22Rv1 (cell line): Measurements from ENCODE around the gene CCDC150.

Experiments
- H3K27ac ChIP-seq: fragments of 450-650 bp; 2 replicates; pipeline ENCODE4 v1.5.1; 2017
- ZFX ChIP-seq: fragments of 450-650 bp; IDR thresholded peaks from 2 replicates; pipeline ENCODE4 v1.6.1; 2017; ENCODE audit warnings: antibody characterized with exemption, borderline replicate concordance
- TF ChIP-seq, protein P1 (sequence below): fragments of 450-650 bp; IDR thresholded peaks from 2 replicates; pipeline ENCODE4 v1.5.1; 2017; ENCODE audit warnings: mild to moderate bottlenecking

Gene CCDC150

DNA sequence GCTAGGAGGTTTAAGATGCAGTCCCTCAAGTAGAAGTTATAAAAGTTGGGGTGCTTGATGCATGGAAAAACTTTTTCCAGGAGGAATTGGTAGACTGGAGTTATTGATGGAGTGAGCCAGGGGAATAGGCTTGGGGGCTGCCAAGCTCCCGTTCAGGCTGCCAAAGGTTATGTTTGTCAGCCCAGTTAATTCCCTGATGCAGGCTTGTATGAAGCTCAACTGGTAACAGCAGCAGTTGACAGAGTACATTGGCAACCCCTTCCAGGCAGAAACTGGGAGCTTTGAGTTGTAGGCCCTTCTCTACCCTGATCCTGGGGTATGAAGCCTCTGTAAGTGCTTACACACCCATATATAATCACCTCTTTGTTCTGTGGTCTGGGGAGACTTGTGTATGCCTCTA lies 16.2 kb downstream of the CCDC150 start:
- TF ChIP-seq ZFX: no peak
- TF ChIP-seq, protein P1, sequence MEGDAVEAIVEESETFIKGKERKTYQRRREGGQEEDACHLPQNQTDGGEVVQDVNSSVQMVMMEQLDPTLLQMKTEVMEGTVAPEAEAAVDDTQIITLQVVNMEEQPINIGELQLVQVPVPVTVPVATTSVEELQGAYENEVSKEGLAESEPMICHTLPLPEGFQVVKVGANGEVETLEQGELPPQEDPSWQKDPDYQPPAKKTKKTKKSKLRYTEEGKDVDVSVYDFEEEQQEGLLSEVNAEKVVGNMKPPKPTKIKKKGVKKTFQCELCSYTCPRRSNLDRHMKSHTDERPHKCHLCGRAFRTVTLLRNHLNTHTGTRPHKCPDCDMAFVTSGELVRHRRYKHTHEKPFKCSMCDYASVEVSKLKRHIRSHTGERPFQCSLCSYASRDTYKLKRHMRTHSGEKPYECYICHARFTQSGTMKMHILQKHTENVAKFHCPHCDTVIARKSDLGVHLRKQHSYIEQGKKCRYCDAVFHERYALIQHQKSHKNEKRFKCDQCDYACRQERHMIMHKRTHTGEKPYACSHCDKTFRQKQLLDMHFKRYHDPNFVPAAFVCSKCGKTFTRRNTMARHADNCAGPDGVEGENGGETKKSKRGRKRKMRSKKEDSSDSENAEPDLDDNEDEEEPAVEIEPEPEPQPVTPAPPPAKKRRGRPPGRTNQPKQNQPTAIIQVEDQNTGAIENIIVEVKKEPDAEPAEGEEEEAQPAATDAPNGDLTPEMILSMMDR: no peak
- no peak overlapping the region for H3K27ac ChIP-seq

DNA sequence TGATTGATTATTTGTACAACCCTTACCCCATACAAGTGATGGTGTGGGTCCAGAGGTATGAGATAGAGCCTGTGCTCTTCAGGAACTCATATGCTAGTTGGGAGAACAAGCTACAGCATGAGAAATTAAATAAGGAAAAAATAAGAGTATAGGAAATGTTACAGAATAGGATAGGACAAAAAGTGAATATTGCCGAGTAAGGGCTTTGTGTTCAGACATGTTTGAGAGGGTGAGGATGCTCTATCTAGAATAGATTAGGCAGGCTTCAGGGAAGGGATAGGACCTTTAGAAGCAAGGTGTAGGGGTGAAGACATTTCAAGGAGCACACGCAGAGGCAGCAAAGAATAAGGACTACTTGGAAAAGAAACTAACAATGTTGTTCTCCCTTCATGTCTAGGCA lies 17.8 kb downstream of the CCDC150 start:
- H3K27ac ChIP-seq: no peak overlapping the region
- no peak for TF ChIP-seq ZFX
- TF ChIP-seq, protein P1: no peak

DNA sequence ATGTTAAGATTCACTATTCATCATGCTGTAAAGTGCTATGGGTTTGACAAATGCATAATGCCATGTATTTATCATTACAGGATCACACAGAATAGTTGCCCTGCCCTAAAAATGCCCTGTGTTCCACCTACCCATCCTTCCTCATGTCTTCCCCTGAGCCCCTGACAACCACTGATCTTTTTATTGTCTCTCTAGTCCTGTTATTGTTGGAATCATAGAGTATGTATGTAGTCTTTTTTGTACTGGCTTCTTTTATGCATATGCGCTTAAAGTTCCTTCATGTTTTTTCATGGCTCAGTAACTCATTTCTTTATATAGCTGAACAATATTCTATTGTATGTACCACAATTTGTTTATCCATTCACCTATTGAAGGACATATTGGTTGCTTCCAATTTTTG lies 20.3 kb downstream of the CCDC150 start:
- no peak overlapping the region for H3K27ac ChIP-seq
- TF ChIP-seq, protein P1: no peak
- TF ChIP-seq ZFX: no peak

DNA sequence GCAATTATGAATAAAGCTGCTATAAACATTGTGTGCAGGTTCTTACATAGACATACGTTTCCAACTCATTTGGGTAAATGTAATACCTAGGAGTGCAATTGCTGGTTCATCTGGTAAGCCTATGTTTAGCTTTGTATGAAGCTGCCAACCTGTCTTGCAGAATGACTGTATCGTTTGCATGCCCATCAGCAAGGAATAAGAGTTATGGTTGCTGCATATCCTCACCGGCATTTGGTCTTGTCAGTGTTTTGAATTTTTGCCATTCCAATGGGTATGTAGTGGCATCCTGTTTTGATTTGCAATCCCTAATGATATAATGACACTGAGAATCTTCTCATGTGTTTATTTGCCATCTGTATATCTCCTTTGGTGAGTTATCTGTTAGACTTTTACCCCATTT lies 20.7 kb downstream of the CCDC150 start:
- H3K27ac ChIP-seq: no peak overlapping the region

DNA sequence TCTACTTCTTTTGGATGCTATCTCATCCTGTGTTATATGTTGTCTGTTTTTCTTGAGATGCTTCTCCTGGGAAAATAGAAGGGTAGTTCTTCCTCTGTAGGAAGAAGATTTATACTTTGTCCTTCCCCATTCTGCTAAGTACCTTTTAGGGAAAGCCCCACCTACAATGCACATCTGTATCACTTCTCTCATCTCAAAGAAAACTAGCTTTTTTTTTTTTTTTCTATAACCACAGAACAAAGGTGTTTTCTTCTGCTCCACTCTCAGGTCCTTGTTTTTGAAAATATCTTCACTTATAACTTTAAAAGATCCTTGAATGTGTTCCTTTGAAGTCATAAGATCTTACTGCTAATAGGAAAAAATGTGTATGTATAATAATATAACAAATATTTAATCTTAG lies 30.8 kb downstream of the CCDC150 start:
- H3K27ac ChIP-seq: no peak overlapping the region
- no peak for TF ChIP-seq ZFX
- TF ChIP-seq, protein P1: no peak

More for the DNA sequence above, 20.7 kb downstream of the CCDC150 start:
- TF ChIP-seq, protein P1: no peak
- TF ChIP-seq ZFX: no peak

DNA sequence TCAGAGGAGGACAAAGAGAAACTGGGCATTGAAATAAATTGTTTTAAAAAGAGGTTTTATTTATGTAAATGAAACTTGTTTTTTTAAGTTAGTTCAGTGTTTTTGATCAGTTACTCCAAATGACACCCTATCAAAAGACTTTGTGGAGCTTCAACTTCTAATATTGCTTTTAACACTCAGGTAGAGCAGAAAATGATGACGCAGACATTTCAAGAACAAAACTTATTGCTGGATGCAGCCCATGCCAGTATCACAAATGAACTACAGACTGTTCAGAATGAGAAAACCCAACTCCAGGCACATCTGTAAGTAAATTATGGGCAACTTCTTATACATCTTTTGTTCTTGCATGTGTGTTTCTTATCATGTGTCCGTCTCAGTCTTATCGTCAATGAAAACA lies 36.4 kb downstream of the CCDC150 start:
- TF ChIP-seq, protein P1: no peak
- TF ChIP-seq ZFX: no peak
- no peak overlapping the region for H3K27ac ChIP-seq

DNA sequence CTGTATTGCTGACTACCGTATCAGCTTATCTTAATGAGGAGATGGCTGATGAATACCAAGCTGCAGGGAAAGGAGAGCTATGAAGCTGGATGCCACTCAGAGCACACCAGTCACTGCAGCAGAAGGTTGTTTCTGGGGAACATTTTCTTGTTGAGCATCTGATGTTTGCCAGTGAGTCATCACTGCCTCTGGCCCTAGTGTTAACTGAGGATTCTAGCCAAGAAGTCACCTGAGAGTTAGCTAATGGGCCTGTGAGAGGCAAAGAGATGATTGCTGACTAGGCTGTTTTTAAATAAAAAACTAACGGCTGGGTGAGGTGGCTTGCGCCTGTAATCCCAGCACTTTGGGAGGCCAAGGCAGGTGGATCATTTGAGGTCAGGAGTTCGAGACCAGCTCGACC lies 37.9 kb downstream of the CCDC150 start:
- H3K27ac ChIP-seq: no peak overlapping the region

More for the DNA sequence above, 37.9 kb downstream of the CCDC150 start:
- TF ChIP-seq, protein P1: no peak
- no peak for TF ChIP-seq ZFX
